Muscle of back (tissue), 11 donors: ENCODE results near the gene IL27RA. TPM values are rescaled to one million over a fixed set of nuclear protein-coding genes. Genes with fewer than 3 reads are reported as not detected.

ENCODE experiments used
- DNase-seq, 3 donors: peaks; one replicate each; pipeline versions ENCODE4 v3.0.0 to v3.0.0-alpha.2; 2013
- polyA plus RNA-seq, 10 donors: library from polyadenylated mRNA; unstranded; fragments of 120-200 nt; gene quantifications; one replicate each; pipeline ENCODE4 v1.2.1, GENCODE V29; 2013; ENCODE audit not compliant: insufficient read length in 10 of 10

IL27RA gene
- polyA plus RNA-seq, 10 donors = 1.5 to 6.6 (median 3.2) TPM

- no peak for DNase-seq
These were observed 53.9 kb downstream of the IL27RA start, which contains the start of gene C19orf67 for GRCh38 chr19:14085309-14085995. TSS of gene C19orf67 (minus strand) at chr19:14085783. CDS start at chr19:14085627, 156 bp downstream.

- no peak for DNase-seq
These were observed 54.5 kb downstream of the IL27RA start for GRCh38 chr19:14086098-14086497.

- no peak for DNase-seq
These were observed 57.3 kb downstream of the IL27RA start for GRCh38 chr19:14088634-14089411.

GRCh38 chr19:14089412-14089661 lies 57.8 kb downstream of the IL27RA start:
- peak in 1 of 3 donors; percentile 65 for DNase-seq

GRCh38 chr19:14089662-14090508 lies 58.3 kb downstream of the IL27RA start:
- peak in 1 of 3 donors; percentile 78 for DNase-seq

- peak; percentile 94 to 95 (median 95) for DNase-seq
These were observed 59.0 kb downstream of the IL27RA start, which contains the start of gene SAMD1 for GRCh38 chr19:14090509-14091080. TSS of gene SAMD1 (minus strand) at chr19:14090751.

- DNase-seq = peak; percentile 52 to 92 (median 72)
These were observed 59.7 kb downstream of the IL27RA start for GRCh38 chr19:14091081-14091812.

- no peak for DNase-seq
These were observed 60.4 kb downstream of the IL27RA start for GRCh38 chr19:14091813-14092462.

GRCh38 chr19:14093117-14093823 lies 61.7 kb downstream of the IL27RA start:
- no peak for DNase-seq

GRCh38 chr19:14094854-14095253 lies 63.3 kb downstream of the IL27RA start:
- DNase-seq = no peak

GRCh38 chr19:14096272-14096992 lies 64.9 kb downstream of the IL27RA start:
- DNase-seq = no peak

GRCh38 chr19:14097532-14098151 lies 66.1 kb downstream of the IL27RA start:
- no peak for DNase-seq

- DNase-seq = no peak
These were observed 69.5 kb downstream of the IL27RA start for GRCh38 chr19:14101003-14101545.

GRCh38 chr19:14102102-14102696 lies 70.6 kb downstream of the IL27RA start:
- DNase-seq = no peak

GRCh38 chr19:14102756-14103155 lies 71.2 kb downstream of the IL27RA start:
- no peak for DNase-seq
